Muscle layer of duodenum (tissue), 2 donors: ENCODE measurements around the gene GALNTL6.

Experiments used
- H3K27ac ChIP-seq: one replicate; pipeline ENCODE4 v1.7.0; 2013; ENCODE audit warnings: mild to moderate bottlenecking, low read length
- H3K27me3 ChIP-seq: one replicate; pipeline ENCODE4 v1.7.0; 2013; ENCODE audit warnings: low read depth, mild to moderate bottlenecking, control low read depth, low read length
- H3K36me3 ChIP-seq, 2 donors: one replicate each; pipeline ENCODE4 v1.7.0; 2013; ENCODE audit warnings: low read length in 2 of 2, control low read depth in 1 of 2, mild to moderate bottlenecking in 1 of 2; ENCODE audit not compliant: insufficient read depth in 2 of 2, control insufficient read depth in 1 of 2
- H3K4me1 ChIP-seq, 2 donors: one replicate each; pipeline ENCODE4 v1.7.0; 2013; ENCODE audit warnings: low read length in 2 of 2, mild to moderate bottlenecking in 2 of 2, control low read depth in 1 of 2, moderate library complexity in 1 of 2; ENCODE audit not compliant: insufficient read depth in 2 of 2, control insufficient read depth in 1 of 2
- H3K4me3 ChIP-seq, 2 donors: one replicate each; pipeline ENCODE4 v1.7.0; 2013; ENCODE audit warnings: low read length in 2 of 2, low read depth in 1 of 2, mild to moderate bottlenecking in 1 of 2
- H3K9me3 ChIP-seq, 2 donors: one replicate each; pipeline ENCODE4 v1.7.0; 2013; ENCODE audit warnings: low read length in 2 of 2, control low read depth in 1 of 2, mild to moderate bottlenecking in 1 of 2; ENCODE audit not compliant: control insufficient read depth in 1 of 2
- donor health status: healthy.

Gene GALNTL6

GRCh38 chr4:172845281-172845680 lies 1032.1 kb downstream of the GALNTL6 start:
- no peaks in the 10 kb centered on the region for H3K27me3 ChIP-seq
- H3K4me1 ChIP-seq, result no peaks in the 10 kb centered on the region
- no peak overlapping the region for H3K27ac ChIP-seq
- H3K9me3 ChIP-seq, result no peaks in the 10 kb centered on the region
- no peaks in the 10 kb centered on the region for H3K36me3 ChIP-seq
- H3K4me3 ChIP-seq, result no peak overlapping the region

- no peaks in the 10 kb centered on the region for H3K4me1 ChIP-seq
- H3K27ac ChIP-seq, result no peak overlapping the region
- no peaks in the 10 kb centered on the region for H3K36me3 ChIP-seq
- H3K4me3 ChIP-seq, result no peak overlapping the region
- no peaks in the 10 kb centered on the region for H3K9me3 ChIP-seq
- no peaks in the 10 kb centered on the region for H3K27me3 ChIP-seq
Measured at GRCh38 chr4:172850838-172851237, 1037.6 kb downstream of the GALNTL6 start.

GRCh38 chr4:172851534-172851933 lies 1038.3 kb downstream of the GALNTL6 start:
- H3K4me1 ChIP-seq, result no peaks in the 10 kb centered on the region

GRCh38 chr4:172857026-172857425 lies 1043.8 kb downstream of the GALNTL6 start:
- Histone ChIP-seq H3K4me3 (no peak overlapping the region), H3K27ac (no peak overlapping the region), H3K36me3 (no peaks in the 10 kb centered on the region), H3K9me3 (no peaks in the 10 kb centered on the region), H3K27me3 (no peaks in the 10 kb centered on the region), H3K4me1 (no peaks in the 10 kb centered on the region)

More at GRCh38 chr4:172851534-172851933, 1038.3 kb downstream of the GALNTL6 start:
- Histone ChIP-seq H3K27me3 (no peaks in the 10 kb centered on the region), H3K36me3 (no peaks in the 10 kb centered on the region), H3K27ac (no peak overlapping the region), H3K4me3 (no peak overlapping the region), H3K9me3 (no peaks in the 10 kb centered on the region)

DNA sequence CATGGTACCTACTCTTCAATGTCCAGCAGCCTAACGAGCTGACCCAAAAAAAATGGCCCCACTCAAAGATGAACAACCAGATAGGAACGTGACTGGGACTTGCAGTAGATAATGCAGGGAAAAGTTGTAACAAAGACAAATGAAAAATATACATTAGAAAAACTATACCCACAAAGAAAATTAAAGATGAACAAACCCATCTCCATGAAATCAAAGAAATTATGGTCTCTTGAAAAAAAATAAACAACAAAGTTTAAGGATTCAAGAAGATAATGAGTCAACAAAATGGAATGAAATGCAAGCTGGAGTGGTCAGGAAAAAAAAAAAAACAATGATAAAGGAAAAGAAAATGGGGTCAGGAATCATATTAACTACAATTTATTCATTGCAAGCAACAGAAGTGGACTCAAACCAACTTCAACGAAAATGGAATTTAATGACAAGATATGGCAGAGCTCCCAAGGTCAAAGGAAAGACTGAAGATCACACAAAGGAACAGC lies 1045.6 kb downstream of the GALNTL6 start:
- Histone ChIP-seq H3K4me3 (no peak overlapping the region), H3K9me3 (no peaks in the 10 kb centered on the region), H3K4me1 (no peaks in the 10 kb centered on the region), H3K27me3 (no peaks in the 10 kb centered on the region), H3K36me3 (no peaks in the 10 kb centered on the region), H3K27ac (no peak overlapping the region)

DNA sequence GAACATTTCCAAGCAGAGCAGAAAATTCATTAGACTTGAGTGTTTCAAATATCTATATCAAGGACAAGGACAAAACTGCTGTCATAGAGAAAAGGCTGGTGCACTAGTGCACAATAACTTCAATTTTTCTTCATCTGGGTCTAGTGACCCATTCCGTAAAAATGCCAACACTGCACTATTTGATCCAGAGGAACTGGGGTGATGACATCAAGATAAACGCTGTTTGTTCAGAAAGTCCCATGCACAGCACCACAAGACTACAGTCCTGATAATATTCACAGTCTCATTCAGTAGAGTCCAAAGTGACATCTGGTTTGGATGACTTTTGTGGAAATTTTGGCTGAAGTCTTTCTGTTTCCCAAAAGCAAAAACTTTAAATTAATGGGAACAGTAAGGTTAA lies 1051.9 kb downstream of the GALNTL6 start:
- H3K4me1 ChIP-seq, result no peaks in the 10 kb centered on the region
- no peak overlapping the region for H3K4me3 ChIP-seq
- H3K27ac ChIP-seq, result no peak overlapping the region
- no peaks in the 10 kb centered on the region for H3K27me3 ChIP-seq
- no peaks in the 10 kb centered on the region for H3K9me3 ChIP-seq
- H3K36me3 ChIP-seq, result no peaks in the 10 kb centered on the region

GRCh38 chr4:172865531-172866127 lies 1052.4 kb downstream of the GALNTL6 start:
- H3K36me3 ChIP-seq, result no peaks in the 10 kb centered on the region
- H3K4me3 ChIP-seq, result no peak overlapping the region
- no peaks in the 10 kb centered on the region for H3K9me3 ChIP-seq
- H3K27me3 ChIP-seq, result no peaks in the 10 kb centered on the region
- no peaks in the 10 kb centered on the region for H3K4me1 ChIP-seq
- H3K27ac ChIP-seq, result no peak overlapping the region

DNA sequence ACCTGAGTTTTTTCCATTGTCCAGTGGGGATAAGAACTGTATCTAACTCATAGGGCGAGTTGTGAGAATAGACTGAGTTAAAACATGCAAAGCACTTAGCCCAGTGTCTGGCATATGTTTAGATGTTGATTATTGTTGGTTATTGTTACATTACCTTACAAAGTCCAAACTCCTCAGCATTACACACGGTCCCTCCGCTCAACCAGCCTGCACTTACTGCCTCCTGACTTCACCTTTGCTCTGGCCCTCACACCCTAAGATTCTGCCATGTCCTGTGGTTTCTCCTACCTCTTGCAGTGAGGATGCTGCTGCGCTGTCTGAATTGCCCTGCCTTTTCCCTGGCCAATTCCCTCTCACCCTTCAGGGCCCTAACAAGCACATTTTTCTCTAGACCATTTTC lies 1053.2 kb downstream of the GALNTL6 start:
- no peaks in the 10 kb centered on the region for H3K4me1 ChIP-seq
- H3K27ac ChIP-seq, result no peak overlapping the region
- no peak overlapping the region for H3K4me3 ChIP-seq
- no peaks in the 10 kb centered on the region for H3K36me3 ChIP-seq
- H3K27me3 ChIP-seq, result no peaks in the 10 kb centered on the region
- no peaks in the 10 kb centered on the region for H3K9me3 ChIP-seq

GRCh38 chr4:172867835-172868234 lies 1054.6 kb downstream of the GALNTL6 start:
- Histone ChIP-seq H3K4me1 (no peaks in the 10 kb centered on the region), H3K36me3 (no peaks in the 10 kb centered on the region), H3K9me3 (no peaks in the 10 kb centered on the region), H3K27ac (no peak overlapping the region), H3K27me3 (no peaks in the 10 kb centered on the region), H3K4me3 (no peak overlapping the region)

DNA sequence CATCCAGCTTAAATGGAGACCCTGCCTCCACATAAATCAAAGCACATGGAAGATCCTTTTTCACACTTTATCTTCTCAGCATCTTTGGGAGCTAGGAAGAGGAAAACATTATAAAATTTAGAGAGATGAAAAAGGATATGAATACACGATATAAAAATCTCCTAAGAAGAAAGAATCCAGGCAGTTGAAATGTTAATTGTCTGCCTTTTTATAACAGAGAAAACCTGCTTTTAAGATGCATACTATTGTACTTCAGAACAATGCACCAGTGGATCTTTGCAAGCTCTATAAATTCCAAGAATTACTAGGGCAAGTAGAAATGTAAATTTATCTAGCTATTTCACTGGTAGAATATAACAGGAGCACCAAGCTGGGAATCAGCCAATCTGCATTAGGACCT lies 1055.1 kb downstream of the GALNTL6 start:
- Histone ChIP-seq H3K4me3 (no peak overlapping the region), H3K36me3 (no peaks in the 10 kb centered on the region), H3K27ac (no peak overlapping the region), H3K9me3 (no peaks in the 10 kb centered on the region), H3K27me3 (no peaks in the 10 kb centered on the region), H3K4me1 (no peaks in the 10 kb centered on the region)

DNA sequence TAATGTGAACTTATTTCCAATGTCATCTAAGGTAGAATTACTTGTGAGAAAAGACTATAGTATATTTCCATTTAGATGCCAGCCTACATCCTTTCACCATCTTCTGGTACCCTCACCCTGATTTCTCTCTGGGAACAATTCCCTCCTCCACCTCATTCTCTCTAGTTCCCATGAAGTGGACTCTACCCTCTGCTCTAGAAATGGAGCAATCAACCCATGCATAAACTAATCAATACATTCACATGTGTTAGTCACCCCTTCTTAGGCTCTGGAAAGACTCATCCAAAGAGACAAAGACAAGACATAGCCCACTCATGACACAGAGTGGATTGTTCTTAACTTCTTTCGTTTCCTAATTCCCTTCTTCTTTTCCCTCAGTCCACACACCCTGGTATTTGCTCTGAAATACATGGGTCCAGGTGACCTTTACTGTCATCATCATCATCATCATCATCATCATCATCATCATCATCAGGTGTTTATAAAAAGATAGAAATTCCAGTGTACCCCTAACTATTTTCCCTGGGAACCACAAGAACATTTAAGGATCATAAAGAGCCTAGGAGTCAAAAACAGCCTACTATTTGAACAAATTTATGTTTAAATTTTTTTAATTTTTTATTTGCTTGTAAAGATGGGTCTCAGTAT lies 1056.5 kb downstream of the GALNTL6 start:
- no peaks in the 10 kb centered on the region for H3K9me3 ChIP-seq
- H3K27me3 ChIP-seq, result no peaks in the 10 kb centered on the region
- H3K27ac ChIP-seq, result no peak overlapping the region
- no peak overlapping the region for H3K4me3 ChIP-seq
- H3K36me3 ChIP-seq, result no peaks in the 10 kb centered on the region
- H3K4me1 ChIP-seq, result no peaks in the 10 kb centered on the region

DNA sequence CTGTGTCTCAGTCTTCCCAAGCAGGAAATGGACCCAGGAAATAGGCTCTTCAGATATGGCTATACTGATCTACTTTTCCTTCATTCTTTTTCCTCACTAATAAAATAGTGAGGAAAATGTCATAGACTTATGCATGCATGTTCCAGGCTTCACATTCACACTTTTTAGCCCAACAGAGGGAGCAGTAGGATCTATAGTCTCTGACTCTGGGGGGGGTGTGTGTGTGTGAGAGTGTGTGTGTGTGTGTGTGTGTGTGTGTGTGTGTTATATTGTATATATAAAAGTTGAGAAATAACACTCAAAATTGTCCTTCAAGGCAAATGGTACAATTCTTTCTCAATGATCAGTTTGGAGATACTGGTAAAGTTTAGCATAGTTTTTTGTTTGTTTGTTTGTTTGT lies 1058.2 kb downstream of the GALNTL6 start:
- Histone ChIP-seq H3K4me1 (no peaks in the 10 kb centered on the region), H3K36me3 (no peaks in the 10 kb centered on the region), H3K4me3 (no peak overlapping the region)

More for the DNA sequence above, 1058.2 kb downstream of the GALNTL6 start:
- Histone ChIP-seq H3K27me3 (no peaks in the 10 kb centered on the region), H3K27ac (no peak overlapping the region), H3K9me3 (no peaks in the 10 kb centered on the region)
